Fibroblast of skin of right biceps (primary cell): ENCODE data around the gene U2AF2.
A peak's percentile ranks its signal among the peaks of the same experiment; 100 is the strongest.

Experiments
- DNase-seq: peaks from one replicate; pipeline ENCODE4 v3.0.0-alpha.2; 2013

Gene U2AF2

DNA sequence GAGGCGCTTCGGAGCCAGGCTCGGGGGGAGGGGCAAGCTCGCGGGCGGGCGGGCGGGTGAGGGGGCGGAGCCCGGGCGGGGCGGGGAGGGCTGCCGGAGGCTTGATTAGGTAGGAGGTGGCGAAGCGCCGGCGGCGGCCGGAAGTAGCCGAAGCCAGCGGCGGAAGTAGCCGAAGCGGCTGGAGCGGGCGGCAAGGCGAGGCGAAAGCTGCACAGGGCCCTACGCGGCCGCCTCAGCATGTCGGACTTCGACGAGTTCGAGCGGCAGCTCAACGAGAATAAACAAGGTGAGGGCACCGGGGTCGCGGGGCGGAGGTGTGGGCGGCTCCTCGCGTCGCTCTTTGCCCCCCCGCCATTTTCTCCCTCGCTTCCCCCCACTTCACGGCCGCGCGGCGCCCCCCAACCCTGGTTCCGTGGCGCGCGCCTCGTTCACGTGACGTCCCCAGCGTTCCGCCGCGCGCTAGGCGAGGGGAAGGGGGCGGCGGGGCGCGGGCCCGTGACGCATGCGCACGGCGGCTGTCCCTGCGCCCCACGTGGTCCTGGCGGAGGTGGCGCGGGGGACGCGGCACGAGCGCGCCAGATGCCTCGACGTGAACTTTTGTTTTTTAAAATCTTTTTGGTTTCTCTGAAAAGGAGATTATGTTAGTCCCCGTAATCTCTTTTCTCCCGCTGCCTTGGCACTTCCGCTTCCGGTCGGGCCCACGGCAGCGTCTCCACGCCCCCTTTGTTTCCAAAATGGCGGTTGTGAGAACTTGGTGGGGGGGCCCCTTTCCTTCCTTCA is at the start of gene U2AF2:
U2AF2 (plus strand) TSS at position 168 of the 780 bp plus-strand sequence; CDS start at position 238, 70 bp downstream.
- peak; percentile 91 for DNase-seq

DNA sequence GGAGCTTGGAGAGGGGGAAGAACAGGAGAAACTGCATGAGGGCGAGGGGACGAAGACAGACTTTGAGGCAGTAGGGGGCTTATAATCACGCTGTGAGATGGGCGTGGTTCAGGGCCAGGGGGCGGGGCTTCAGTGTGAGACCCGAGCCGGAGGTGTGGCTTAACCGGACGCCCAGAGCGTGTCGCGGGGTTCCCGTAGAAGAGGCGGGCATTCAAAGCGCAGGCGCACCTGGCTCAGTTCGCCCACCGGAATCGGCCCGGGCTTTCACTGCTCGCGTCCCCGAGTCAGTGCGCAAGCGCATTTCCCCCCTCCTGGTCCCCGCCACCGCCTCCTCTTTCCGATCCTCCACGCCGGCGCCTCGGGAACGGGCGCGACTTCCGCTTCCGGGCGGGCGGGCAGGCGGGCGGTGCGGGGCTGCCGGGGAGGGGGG is 49.6 kb upstream of the U2AF2 start:
- DNase-seq, result peak; percentile 97

DNA sequence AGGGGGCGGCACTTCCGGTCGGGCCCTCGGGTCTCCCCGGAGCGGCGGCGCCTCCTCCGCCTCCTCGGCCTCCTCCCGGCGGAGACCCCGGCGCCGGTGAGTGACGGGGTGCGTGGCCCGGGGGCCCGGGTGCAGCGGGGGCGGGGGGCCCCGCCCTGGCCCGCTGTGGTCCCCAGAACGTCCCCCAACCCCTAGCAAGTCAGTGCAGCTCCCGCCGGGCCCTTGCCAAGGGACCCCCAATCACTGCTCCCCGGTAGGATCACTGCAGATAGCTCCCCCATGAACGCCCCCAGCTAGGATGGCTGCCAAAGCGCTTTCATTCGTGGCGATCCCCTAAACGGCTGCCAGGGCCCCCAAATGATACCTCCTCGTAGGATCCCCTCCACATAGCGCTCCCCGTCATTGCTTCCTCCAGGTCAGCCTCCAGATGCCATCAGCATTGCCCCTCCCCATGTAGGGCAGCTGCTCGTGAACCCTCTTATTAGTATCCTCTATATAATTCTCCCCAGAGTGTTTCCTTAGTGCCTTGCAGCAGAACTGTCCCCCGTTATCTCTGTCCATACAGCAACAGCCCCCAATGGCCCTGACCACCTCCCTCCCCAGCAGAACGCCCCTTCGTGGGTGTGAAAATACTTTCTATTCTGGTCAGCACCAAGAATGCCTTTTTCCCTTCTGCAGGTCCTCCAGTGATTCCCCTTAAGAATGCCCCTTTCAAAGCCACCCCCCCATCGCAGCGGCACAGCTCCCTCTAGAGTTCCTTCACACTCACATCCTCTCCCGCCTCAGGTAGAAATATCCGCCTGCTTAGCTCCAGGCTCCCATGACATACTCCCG is 49.0 kb upstream of the U2AF2 start, which contains the start of gene ZNF865:
ZNF865 (plus strand) TSS at position 11 of the 834 bp plus-strand sequence. CDS start 7,972 bp downstream, outside the sequence.
- peak; percentile 85 for DNase-seq

DNA sequence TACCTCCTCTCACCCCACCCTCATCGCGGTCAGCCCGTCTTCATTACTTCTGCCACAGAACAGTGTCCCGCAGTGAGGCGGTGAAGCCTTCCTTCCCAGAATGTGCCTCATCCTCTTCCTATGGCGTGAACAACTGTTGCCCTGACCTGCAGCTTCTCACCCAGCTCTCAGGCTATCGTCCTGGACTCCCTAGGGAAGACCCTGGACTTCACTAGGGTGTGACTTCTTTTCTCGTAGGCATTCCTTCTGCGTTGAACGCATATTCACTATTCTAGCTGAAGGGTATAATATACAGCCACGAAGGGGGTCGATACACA is 48.4 kb upstream of the U2AF2 start:
- no peak for DNase-seq

DNA sequence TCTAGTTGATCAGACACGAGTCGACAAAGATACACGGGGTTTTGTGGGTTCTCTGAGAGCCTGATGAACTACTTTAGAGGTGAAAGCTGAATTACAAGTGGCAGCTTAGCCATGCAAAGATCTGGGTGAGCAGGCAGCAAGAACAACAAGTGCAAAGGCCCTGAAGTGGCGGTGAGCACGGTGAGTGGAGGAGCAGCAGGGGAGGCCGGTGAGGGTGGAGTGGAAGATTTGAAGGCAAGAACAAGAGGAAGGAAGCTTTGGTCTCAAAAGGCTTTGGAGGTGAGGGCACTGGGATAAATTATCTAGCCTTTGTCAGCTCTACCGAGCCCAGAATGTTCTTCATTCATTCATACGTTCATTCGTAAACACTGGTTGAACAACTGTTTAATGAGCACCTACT is 48.0 kb upstream of the U2AF2 start:
- no peak for DNase-seq

- no peak for DNase-seq
Observed at GRCh38 chr19:55609326-55609725, 45.5 kb upstream of the U2AF2 start.

- DNase-seq, result no peak
Observed at GRCh38 chr19:55611300-55611982, 43.4 kb upstream of the U2AF2 start.

DNA sequence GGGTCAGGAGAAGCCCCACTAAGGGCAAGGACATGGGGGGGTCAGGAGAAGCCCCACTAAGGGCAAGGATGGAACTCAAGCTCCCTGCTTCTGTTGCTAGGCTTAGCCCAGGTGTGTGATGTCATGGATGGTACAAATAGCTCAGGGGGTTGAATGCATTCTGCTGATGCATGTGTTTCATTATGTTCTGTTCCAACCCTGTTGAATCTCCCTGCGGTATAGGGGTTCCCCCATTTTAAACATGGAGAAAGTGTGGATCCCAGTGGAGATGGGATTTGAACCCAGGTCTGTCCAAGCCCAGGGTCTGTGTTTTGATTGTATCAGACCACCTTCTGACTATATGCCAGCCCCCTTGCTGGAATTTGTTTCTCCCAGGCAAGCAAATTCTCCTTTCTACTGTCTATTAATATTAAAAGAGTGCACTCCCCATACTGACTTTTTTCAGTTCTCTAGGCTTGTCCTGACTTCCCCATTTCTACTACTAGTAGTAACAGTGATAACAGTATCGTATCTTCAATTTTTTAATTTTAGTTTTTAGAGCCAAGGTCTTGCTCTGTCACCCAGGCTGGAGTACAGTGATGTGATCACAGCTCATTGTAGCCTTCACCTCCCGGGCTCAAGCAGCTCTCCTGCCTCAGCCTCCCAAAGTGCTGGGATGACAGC is 42.7 kb upstream of the U2AF2 start:
- DNase-seq, result no peak

DNA sequence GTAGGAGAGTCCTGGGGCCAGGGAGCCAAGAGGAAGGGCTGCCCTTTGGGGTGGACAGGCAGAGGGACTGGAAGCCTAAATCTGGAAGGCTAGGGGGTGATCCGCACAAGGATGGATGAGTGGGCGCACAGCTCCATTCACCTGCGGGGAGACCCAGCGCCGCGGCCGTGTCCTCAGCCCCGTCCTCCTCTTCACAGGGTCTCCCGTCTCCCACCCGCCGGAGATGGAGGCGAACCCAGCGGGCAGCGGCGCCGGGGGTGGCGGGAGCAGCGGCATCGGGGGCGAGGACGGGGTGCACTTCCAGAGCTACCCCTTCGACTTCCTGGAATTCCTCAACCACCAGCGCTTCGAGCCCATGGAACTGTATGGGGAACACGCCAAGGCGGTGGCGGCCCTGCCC is 41.4 kb upstream of the U2AF2 start:
- no peak for DNase-seq

DNA sequence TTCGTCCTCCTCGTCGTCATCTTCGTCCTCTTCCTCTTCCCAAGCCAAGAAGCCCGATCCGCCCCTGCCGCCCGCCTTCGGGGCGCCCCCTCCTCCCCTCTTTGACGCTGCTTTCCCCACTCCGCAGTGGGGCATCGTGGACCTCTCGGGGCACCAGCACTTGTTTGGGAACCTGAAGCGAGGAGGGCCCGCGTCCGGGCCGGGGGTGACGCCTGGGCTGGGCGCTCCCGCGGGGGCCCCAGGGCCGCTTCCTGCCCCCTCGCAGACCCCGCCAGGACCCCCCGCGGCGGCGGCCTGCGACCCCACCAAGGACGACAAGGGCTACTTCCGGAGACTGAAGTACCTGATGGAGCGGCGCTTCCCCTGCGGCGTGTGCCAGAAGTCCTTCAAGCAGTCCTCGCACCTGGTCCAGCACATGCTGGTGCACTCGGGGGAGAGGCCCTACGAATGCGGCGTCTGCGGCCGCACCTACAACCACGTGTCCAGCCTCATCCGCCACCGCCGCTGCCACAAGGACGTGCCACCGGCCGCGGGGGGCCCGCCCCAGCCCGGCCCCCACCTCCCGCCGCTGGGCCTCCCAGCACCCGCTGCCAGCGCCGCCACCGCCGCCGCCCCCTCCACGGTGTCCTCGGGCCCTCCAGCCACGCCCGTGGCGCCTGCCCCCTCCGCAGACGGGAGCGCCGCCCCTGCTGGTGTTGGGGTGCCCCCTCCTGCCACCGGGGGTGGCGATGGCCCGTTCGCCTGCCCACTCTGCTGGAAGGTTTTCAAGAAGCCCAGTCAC is 40.7 kb upstream of the U2AF2 start:
- DNase-seq, result no peak

GRCh38 chr19:55614711-55615542 is 39.9 kb upstream of the U2AF2 start:
- no peak for DNase-seq

DNA sequence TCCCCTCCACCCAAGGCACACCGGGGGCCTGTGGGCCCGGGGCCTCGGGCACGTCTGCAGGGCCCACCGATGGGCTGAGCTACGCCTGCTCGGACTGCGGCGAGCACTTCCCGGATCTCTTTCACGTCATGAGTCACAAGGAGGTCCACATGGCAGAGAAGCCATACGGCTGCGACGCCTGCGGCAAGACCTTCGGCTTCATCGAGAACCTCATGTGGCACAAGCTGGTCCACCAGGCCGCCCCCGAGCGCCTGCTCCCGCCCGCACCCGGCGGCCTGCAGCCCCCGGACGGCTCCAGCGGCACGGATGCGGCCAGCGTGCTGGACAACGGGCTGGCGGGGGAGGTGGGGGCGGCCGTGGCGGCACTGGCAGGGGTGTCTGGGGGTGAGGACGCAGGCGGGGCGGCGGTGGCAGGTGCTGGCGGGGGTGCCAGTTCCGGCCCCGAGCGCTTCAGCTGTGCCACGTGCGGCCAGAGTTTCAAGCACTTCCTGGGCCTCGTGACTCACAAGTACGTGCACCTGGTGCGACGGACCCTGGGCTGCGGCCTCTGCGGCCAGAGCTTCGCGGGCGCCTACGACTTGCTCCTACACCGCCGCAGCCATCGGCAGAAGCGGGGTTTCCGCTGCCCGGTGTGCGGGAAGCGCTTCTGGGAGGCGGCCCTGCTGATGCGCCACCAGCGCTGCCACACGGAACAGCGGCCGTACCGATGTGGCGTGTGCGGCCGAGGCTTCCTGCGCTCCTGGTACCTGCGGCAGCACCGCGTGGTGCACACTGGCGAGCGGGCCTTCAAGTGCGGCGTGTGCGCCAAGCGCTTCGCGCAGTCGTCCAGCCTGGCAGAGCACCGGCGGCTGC is 39.1 kb upstream of the U2AF2 start:
- no peak for DNase-seq

- no peak for DNase-seq
Observed at GRCh38 chr19:55616395-55616875, 38.4 kb upstream of the U2AF2 start.

DNA sequence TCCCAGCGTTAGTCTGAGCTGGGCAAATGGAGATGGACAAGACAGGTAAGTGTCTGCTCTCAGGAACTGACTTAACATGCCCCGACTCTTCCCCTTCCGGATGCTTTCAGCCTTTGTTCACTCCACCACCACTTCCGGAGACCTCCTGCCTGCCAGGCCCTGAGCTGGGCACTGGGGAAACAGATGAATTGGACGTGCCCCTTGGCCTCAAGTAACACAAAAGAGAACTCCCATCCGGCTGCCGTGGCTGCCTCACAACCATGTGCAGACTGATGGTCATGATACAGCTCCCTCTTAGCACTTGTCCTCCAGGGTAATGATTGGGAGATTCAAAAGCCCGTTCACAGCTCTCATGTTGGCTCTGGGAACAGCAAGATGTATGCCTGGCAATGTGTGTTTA is 37.4 kb upstream of the U2AF2 start:
- no peak for DNase-seq

- DNase-seq, result no peak
Observed at GRCh38 chr19:55618426-55618825, 36.4 kb upstream of the U2AF2 start.

DNA sequence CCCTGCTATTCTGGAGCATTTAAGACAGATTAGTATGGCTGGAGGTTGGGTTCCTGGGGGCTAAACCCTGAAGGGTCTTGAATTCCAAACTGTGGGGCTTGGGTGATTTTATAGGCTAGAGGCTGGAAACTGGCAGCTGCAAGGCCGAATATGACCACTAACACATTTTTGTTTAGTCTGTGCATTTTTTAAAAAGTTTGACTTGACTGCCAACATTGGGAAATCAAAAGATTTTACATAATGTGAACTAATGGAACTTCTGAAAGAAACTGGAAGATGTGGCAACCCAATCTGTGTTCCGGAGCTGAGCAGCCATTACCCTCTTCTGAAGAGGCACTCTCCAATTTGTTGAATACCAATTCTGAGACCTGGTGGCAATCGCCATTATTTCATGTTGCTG is 35.5 kb upstream of the U2AF2 start:
- peak; percentile 14 for DNase-seq

DNA sequence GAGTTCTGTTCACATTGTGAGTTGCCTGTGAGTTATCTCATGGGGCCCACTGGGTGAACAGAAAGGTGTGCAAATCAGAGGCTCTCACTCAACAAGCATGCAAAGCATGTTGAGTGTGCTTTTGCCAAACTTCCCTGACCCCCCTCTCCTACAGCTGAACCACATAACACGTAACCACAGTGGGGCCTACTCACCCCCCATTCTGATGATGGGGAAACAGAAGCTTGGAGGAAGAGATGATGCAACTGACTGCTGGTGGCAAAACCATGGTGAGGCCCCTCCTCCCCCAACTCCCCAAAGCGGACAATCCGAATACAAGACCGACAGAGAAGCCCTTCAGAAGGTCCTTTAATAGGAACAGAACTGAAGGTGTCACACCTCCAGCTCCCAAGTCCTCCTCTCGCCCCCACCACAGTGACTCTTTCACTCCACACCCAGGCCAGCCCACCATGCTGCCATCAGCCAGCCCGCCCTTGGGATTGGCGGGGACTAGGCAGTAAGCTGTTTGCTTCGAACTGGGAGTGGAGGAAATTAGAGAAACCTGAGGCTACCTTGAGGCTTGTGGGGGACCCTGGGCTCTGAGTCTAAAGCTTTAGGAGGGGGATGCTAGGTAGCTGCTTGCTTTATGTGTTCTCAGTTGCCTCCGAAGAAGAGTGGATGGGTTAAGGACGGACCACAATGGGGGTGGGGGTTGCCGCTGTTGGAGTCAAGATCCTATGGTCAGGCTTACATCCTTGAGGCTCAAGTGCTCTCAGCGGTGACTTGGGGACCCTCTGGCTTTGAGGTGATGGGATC is 34.2 kb upstream of the U2AF2 start:
- peak; percentile 84 for DNase-seq

DNA sequence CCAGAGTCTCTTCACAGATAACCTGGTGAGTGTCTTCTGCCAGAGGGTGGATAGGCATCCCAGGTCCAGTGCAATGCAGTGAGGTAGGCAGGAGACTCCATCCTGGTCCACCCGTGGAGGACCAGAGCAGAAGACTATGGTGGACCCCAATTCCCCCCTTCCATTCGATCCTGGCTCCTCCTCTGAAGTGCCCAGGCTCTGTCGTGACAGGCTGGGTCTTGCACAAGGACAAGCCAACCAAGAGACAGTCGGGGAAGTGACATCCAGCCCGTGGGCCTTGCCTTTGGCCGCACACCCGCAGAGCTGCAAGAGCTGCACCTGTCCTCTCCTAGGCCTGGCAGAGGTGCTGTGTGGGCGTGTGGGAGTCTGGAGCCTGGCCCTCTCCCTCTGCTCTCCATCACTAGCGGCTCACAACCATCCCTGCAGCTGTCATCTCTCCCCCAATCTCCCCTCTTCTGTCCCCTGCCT is 33.6 kb upstream of the U2AF2 start:
- DNase-seq, result no peak

- DNase-seq, result no peak
Observed at GRCh38 chr19:55621673-55622231, 33.1 kb upstream of the U2AF2 start.
